Fibroblast of lung (primary cell): ENCODE results near the gene PSEN1.

Experiments
- EZH2 ChIP-seq: IDR thresholded peaks from 2 replicates; pipeline ENCODE4 v1.5.1; 2012; ENCODE audit warnings: low read length, control low read depth, mild to moderate bottlenecking; ENCODE audit errors: missing control alignments
- TF ChIP-seq, protein P1 (sequence below), 2 donors: IDR thresholded peaks in 1 of 2; conservative IDR thresholded peaks in 1 of 2; 1 replicate in 1 of 2; 2 replicates in 1 of 2; pipeline ENCODE4 v1.5.1; 2011 to 2012; ENCODE audit warnings: low read length in 2 of 2, control low read depth in 1 of 2, inconsistent platforms in 1 of 2, low read depth in 1 of 2, mild to moderate bottlenecking in 1 of 2

DNA sequence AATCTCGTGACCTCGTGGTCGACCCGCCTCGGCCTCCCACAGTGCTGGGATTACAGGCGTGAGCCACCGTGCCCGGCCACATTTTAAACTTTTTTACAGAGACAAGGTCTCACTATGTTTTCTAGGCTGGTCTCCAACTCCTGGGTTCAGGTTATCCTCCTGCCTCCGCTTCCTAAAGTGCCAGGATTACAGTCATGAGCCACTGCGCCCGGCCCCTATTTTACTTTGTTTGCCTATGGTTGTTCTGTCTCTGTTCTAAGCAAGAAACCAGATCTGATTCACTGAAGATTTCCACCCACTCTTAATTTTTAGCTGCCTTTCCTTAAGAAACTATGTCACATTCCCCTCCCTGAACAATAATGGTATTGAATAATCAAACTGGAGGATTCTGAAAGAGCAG lies 38.9 kb upstream of the PSEN1 start:
- TF ChIP-seq, protein P1, sequence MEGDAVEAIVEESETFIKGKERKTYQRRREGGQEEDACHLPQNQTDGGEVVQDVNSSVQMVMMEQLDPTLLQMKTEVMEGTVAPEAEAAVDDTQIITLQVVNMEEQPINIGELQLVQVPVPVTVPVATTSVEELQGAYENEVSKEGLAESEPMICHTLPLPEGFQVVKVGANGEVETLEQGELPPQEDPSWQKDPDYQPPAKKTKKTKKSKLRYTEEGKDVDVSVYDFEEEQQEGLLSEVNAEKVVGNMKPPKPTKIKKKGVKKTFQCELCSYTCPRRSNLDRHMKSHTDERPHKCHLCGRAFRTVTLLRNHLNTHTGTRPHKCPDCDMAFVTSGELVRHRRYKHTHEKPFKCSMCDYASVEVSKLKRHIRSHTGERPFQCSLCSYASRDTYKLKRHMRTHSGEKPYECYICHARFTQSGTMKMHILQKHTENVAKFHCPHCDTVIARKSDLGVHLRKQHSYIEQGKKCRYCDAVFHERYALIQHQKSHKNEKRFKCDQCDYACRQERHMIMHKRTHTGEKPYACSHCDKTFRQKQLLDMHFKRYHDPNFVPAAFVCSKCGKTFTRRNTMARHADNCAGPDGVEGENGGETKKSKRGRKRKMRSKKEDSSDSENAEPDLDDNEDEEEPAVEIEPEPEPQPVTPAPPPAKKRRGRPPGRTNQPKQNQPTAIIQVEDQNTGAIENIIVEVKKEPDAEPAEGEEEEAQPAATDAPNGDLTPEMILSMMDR (conservative IDR thresholded peaks at IDR 0.05 in 1 of 2, IDR thresholded peaks at IDR 0.05 in 1 of 2; ENCODE audit: low read depth in 1 of 2, low read length in 2 of 2) = no peak
- TF ChIP-seq EZH2 = no peak
